Immature natural killer cell (primary cell): Measurements from ENCODE around the gene NTM. TPM values are rescaled to one million over a fixed set of nuclear protein-coding genes. Genes with fewer than 3 reads are reported as not detected.

ENCODE experiments used
- DNase-seq, 3 donors: peaks; one replicate each; pipeline ENCODE4 v3.0.0; 2022; ENCODE audit warnings: mixed read lengths in 1 of 3
- H3K27ac Mint-ChIP-seq, 6 donors: one replicate each; pipeline ENCODE4 v1.8.0; 2020; ENCODE audit warnings: mixed read lengths in 6 of 6, mild to moderate bottlenecking in 5 of 6, inconsistent platforms in 4 of 6, moderate library complexity in 3 of 6
- H3K27me3 Mint-ChIP-seq, 3 donors: one replicate each; pipeline ENCODE4 v1.8.0; 2020 to 2021; ENCODE audit warnings: low read depth in 3 of 3, mild to moderate bottlenecking in 3 of 3, mixed read lengths in 3 of 3, moderate library complexity in 3 of 3, inconsistent platforms in 1 of 3
- H3K36me3 Mint-ChIP-seq, 3 donors: one replicate each; pipeline ENCODE4 v1.8.0; 2020; ENCODE audit warnings: mixed read lengths in 3 of 3, inconsistent platforms in 2 of 3, mild to moderate bottlenecking in 2 of 3
- H3K4me1 Mint-ChIP-seq, 2 donors: one replicate each; pipeline ENCODE4 v1.8.0; 2020; ENCODE audit warnings: inconsistent platforms in 2 of 2, mild to moderate bottlenecking in 2 of 2, mixed read lengths in 2 of 2, moderate library complexity in 1 of 2
- H3K4me3 Mint-ChIP-seq, 5 donors: one replicate each; pipeline ENCODE4 v1.8.0; 2020; ENCODE audit warnings: mild to moderate bottlenecking in 5 of 5, mixed read lengths in 5 of 5, inconsistent platforms in 3 of 5, moderate library complexity in 3 of 5
- H3K9me3 Mint-ChIP-seq, 6 donors: one replicate each; pipeline ENCODE4 v1.8.0; 2020; ENCODE audit warnings: mild to moderate bottlenecking in 6 of 6, mixed read lengths in 6 of 6, inconsistent platforms in 4 of 6, moderate library complexity in 3 of 6
- polyA plus RNA-seq, 3 donors: library from polyadenylated mRNA; unstranded; fragments of 300-500 nt; fragmentation: Illumina TruSeq; gene quantifications; one replicate each; pipeline ENCODE4 v1.2.3, GENCODE V29; 2021

Gene NTM
- polyA plus RNA-seq, 3 donors from 2014 or later: not detected

DNA sequence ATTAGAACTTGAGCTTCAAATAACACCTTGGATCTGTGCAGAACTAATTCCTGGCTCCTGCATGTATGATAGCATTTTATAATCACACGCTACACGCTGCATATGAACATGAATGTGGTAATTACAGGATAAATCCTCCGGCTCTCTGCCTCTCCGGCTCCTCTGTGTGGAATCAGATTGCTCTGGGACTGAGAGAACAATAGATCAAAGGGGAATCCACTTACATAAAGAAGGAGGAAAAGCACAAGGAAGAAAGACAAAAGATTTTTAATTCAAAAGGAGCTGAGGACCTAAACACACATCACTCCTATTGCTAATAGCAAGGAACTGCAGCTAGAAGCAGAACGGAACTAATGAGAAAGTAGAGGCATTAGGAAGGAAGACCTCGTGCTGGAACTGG is 240.9 kb downstream of the NTM start:
- H3K4me3 Mint-ChIP-seq: no peak overlapping the region
- H3K36me3 Mint-ChIP-seq: no peaks in the 10 kb centered on the region
- peaks cover 0 to 5% (median 2%) of the 10 kb centered on the region in 3 donors for H3K27me3 Mint-ChIP-seq
- H3K27ac Mint-ChIP-seq: no peak overlapping the region
- H3K4me1 Mint-ChIP-seq: no peaks in the 10 kb centered on the region
- H3K9me3 Mint-ChIP-seq: peaks cover 0 to 5% (median under 1%) of the 10 kb centered on the region in 6 donors
- no peak for DNase-seq

GRCh38 chr11:131612533-131612932 is 242.1 kb downstream of the NTM start:
- DNase-seq: no peak
- H3K4me1 Mint-ChIP-seq: no peaks in the 10 kb centered on the region

DNA sequence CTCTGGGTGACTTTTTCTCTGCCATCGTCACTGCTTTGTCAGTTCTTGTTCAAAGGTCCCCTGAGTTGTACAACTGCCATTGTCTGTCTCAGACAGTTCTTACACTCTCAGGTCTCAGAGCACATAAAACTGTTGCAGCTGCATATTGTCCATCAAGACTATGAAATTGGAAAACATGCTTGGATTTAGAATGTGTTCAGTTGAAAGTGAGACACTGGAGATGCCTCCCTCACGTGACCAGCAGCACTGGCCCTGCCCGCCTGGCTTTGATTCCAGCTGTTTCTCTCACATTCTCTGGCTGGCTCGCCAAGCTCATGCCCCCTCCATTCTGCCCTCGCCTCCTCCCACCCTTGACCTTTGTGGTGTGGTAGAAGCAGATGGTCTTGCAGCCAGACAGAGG is 244.2 kb downstream of the NTM start:
- no peak overlapping the region for H3K4me3 Mint-ChIP-seq
- no peaks in the 10 kb centered on the region for H3K36me3 Mint-ChIP-seq
- no peak for DNase-seq
- H3K9me3 Mint-ChIP-seq: peaks cover 0 to 1% (median 0%) of the 10 kb centered on the region in 6 donors
- no peak overlapping the region for H3K27ac Mint-ChIP-seq
- peaks cover 0 to 5% (median 2%) of the 10 kb centered on the region in 3 donors for H3K27me3 Mint-ChIP-seq
- no peaks in the 10 kb centered on the region for H3K4me1 Mint-ChIP-seq

More at GRCh38 chr11:131612533-131612932, 242.1 kb downstream of the NTM start:
- H3K27me3 Mint-ChIP-seq: peaks cover 0 to 5% (median 2%) of the 10 kb centered on the region in 3 donors
- H3K4me3 Mint-ChIP-seq: no peak overlapping the region
- H3K36me3 Mint-ChIP-seq: no peaks in the 10 kb centered on the region
- H3K27ac Mint-ChIP-seq: no peak overlapping the region
- H3K9me3 Mint-ChIP-seq: peaks cover 0 to 5% (median under 1%) of the 10 kb centered on the region in 6 donors

GRCh38 chr11:131615611-131616010 is 245.2 kb downstream of the NTM start:
- H3K4me3 Mint-ChIP-seq: no peak overlapping the region
- H3K4me1 Mint-ChIP-seq: no peaks in the 10 kb centered on the region
- no peak overlapping the region for H3K27ac Mint-ChIP-seq
- H3K36me3 Mint-ChIP-seq: no peaks in the 10 kb centered on the region
- H3K9me3 Mint-ChIP-seq: peaks cover 0 to 1% (median 0%) of the 10 kb centered on the region in 6 donors
- DNase-seq: no peak
- peaks cover 0 to 5% (median 2%) of the 10 kb centered on the region in 3 donors for H3K27me3 Mint-ChIP-seq

GRCh38 chr11:131616481-131617140 is 246.2 kb downstream of the NTM start:
- Mint-ChIP-seq H3K36me3 (no peaks in the 10 kb centered on the region), H3K4me1 (no peaks in the 10 kb centered on the region), H3K27me3 (peaks cover 0 to 2% (median 0%) of the 10 kb centered on the region in 3 donors), H3K27ac (no peak overlapping the region), H3K9me3 (peaks cover 0 to 1% (median 0%) of the 10 kb centered on the region in 6 donors), H3K4me3 (no peak overlapping the region)
- no peak for DNase-seq

GRCh38 chr11:131618201-131618600 is 247.8 kb downstream of the NTM start:
- H3K4me3 Mint-ChIP-seq: no peak overlapping the region
- no peaks in the 10 kb centered on the region for H3K36me3 Mint-ChIP-seq
- no peaks in the 10 kb centered on the region for H3K4me1 Mint-ChIP-seq
- peaks cover 0 to 2% (median 0%) of the 10 kb centered on the region in 3 donors for H3K27me3 Mint-ChIP-seq
- H3K27ac Mint-ChIP-seq: no peak overlapping the region
- H3K9me3 Mint-ChIP-seq: peaks cover 0 to 1% (median 0%) of the 10 kb centered on the region in 6 donors
- DNase-seq: no peak

GRCh38 chr11:131622193-131622592 is 251.8 kb downstream of the NTM start:
- Mint-ChIP-seq H3K27ac (no peak overlapping the region), H3K27me3 (peaks cover 0 to 4% (median 0%) of the 10 kb centered on the region in 3 donors), H3K4me3 (no peak overlapping the region), H3K36me3 (no peaks in the 10 kb centered on the region), H3K4me1 (no peaks in the 10 kb centered on the region), H3K9me3 (no peaks in the 10 kb centered on the region)
- no peak for DNase-seq

DNA sequence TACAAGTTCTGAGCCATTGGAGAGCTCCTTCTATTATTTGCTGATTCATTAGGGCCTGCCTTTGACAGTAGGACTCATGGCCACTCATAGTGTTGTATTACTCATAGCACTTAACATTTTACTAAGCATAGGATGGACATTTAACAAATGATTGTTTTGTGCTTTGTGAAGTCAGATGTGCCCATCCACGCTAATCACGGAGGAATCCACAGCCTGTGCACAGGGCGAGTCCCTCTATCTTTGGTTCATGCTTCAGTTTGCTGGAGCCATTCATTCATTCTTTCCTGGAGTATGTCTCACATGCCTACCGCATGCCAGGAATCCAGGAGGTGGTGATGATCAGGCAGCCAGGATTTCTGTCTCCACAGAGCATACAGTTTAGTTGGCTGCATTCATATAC is 254.1 kb downstream of the NTM start:
- Mint-ChIP-seq H3K27me3 (peaks cover 0 to 8% (median 3%) of the 10 kb centered on the region in 3 donors), H3K27ac (no peak overlapping the region), H3K4me3 (no peak overlapping the region), H3K9me3 (peaks cover 0 to 7% (median 0%) of the 10 kb centered on the region in 6 donors), H3K4me1 (no peaks in the 10 kb centered on the region), H3K36me3 (no peaks in the 10 kb centered on the region)
- DNase-seq: no peak

- H3K4me3 Mint-ChIP-seq: no peak overlapping the region
- no peaks in the 10 kb centered on the region for H3K36me3 Mint-ChIP-seq
- no peaks in the 10 kb centered on the region for H3K4me1 Mint-ChIP-seq
- H3K9me3 Mint-ChIP-seq: peaks cover 0 to 7% (median 0%) of the 10 kb centered on the region in 6 donors
- peaks cover 0 to 8% (median 5%) of the 10 kb centered on the region in 3 donors for H3K27me3 Mint-ChIP-seq
- DNase-seq: no peak
- no peak overlapping the region for H3K27ac Mint-ChIP-seq
Measured at GRCh38 chr11:131626788-131627187, 256.4 kb downstream of the NTM start.

GRCh38 chr11:131628739-131629138 is 258.3 kb downstream of the NTM start:
- Mint-ChIP-seq H3K27me3 (peaks cover 0 to 8% (median 5%) of the 10 kb centered on the region in 3 donors), H3K4me3 (no peak overlapping the region), H3K4me1 (no peaks in the 10 kb centered on the region), H3K27ac (no peak overlapping the region), H3K36me3 (no peaks in the 10 kb centered on the region), H3K9me3 (peaks cover 0 to 7% (median 2%) of the 10 kb centered on the region in 6 donors)
- no peak for DNase-seq

- peaks cover 0 to 8% (median 7%) of the 10 kb centered on the region in 3 donors for H3K27me3 Mint-ChIP-seq
- H3K4me3 Mint-ChIP-seq: no peak overlapping the region
- DNase-seq: no peak
- H3K9me3 Mint-ChIP-seq: peaks cover 0 to 7% (median 3%) of the 10 kb centered on the region in 6 donors
- H3K27ac Mint-ChIP-seq: no peak overlapping the region
- H3K36me3 Mint-ChIP-seq: no peaks in the 10 kb centered on the region
- H3K4me1 Mint-ChIP-seq: no peaks in the 10 kb centered on the region
Measured at GRCh38 chr11:131629925-131630540, 259.6 kb downstream of the NTM start.

DNA sequence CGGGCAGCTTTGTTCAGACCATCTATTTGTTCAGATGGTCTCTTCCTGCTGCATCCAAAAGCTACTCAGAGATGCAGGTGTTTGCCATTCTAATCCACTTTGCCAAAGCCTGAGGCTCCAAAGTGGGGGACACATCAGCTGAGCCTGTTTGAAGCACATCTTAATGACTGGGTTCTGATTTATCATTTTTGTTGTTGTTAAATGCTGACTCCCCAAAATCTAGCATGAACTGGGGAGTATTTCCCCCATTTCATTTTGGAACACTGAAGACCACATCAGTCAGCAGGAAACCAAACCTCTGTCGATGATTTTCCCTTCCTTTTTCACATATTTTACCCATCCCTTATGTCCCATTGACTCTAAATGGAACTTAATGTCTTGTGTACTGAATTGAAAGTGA is 262.6 kb downstream of the NTM start:
- H3K9me3 Mint-ChIP-seq: peaks cover 0 to 8% (median 4%) of the 10 kb centered on the region in 6 donors
- no peaks in the 10 kb centered on the region for H3K4me1 Mint-ChIP-seq
- H3K27ac Mint-ChIP-seq: no peak overlapping the region
- no peak for DNase-seq
- H3K27me3 Mint-ChIP-seq: peaks cover 0 to 5% (median 0%) of the 10 kb centered on the region in 3 donors
- no peak overlapping the region for H3K4me3 Mint-ChIP-seq
- H3K36me3 Mint-ChIP-seq: no peaks in the 10 kb centered on the region

DNA sequence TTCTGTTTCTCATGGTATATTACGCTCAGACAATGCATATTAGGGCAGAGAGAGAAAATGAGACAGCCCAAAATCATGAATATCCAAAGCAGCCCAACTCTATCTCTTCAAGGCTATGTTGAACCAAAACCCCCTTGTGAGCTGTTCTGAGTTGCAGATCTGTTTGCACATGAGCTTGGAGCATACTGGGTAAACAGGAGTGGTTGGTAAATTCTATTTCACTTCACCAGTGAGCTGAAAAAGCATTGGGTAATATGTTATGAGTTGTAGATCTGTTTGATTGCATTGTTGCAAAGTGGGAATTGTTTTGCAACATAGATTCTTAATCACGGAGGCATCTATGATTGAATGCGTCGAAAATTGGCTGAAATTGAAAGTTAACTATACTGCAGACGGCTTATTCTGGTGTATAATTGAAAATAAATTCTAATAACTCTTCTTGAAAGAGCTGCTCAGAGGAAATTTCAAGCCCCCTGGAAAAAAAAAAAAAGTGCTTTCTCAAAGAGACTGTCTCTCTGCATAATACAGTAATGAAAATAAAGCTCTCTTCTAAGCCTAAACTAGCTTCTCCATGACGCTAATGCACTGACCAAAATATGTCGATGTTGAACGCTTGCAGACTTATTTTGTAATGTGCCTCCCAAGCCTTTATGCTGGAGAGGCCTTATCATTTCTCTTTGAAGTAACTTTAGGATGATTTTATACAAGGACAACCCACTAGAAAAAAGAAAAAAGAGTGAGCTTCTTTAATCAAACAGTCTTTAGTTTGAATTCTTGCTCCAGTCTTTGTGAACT is 263.7 kb downstream of the NTM start:
- no peaks in the 10 kb centered on the region for H3K36me3 Mint-ChIP-seq
- DNase-seq: no peak
- peaks cover 0 to 8% (median 1%) of the 10 kb centered on the region in 6 donors for H3K9me3 Mint-ChIP-seq
- H3K27ac Mint-ChIP-seq: no peak overlapping the region
- H3K27me3 Mint-ChIP-seq: peaks cover 0 to 5% (median 0%) of the 10 kb centered on the region in 3 donors
- no peaks in the 10 kb centered on the region for H3K4me1 Mint-ChIP-seq
- no peak overlapping the region for H3K4me3 Mint-ChIP-seq
